Liver (tissue), 3 donors: ENCODE results near the gene NFATC2.

Experiments used
- EGR1 ChIP-seq, 2 donors: IDR thresholded peaks; 2 replicates each; pipeline ENCODE4 v1.6.1; 2016 to 2018; ENCODE audit warnings: antibody characterized with exemption in 2 of 2, low read depth in 2 of 2
- GABPA ChIP-seq, 2 donors: IDR thresholded peaks in 1 of 2; conservative IDR thresholded peaks in 1 of 2; 2 replicates each; pipeline ENCODE4 v1.6.1; 2016; ENCODE audit warnings: antibody characterized with exemption in 2 of 2, mild to moderate bottlenecking in 1 of 2, moderate library complexity in 1 of 2
- HNF4A ChIP-seq, 2 donors: conservative IDR thresholded peaks; 2 replicates each; pipeline ENCODE4 v1.6.1; 2016; ENCODE audit warnings: antibody characterized with exemption in 2 of 2, mild to moderate bottlenecking in 2 of 2
- JUND ChIP-seq, 2 donors: IDR thresholded peaks; 2 replicates each; pipeline ENCODE4 v1.6.1; 2016; ENCODE audit warnings: antibody characterized with exemption in 2 of 2
- RAD21 ChIP-seq, 2 donors: IDR thresholded peaks; 2 replicates each; pipeline ENCODE4 v1.6.1; 2016; ENCODE audit warnings: antibody characterized with exemption in 2 of 2, mild to moderate bottlenecking in 2 of 2
- RXRA ChIP-seq, 2 donors: IDR thresholded peaks; 2 replicates each; pipeline ENCODE4 v1.6.1; 2017 to 2018; ENCODE audit warnings: antibody characterized with exemption in 2 of 2, mild to moderate bottlenecking in 1 of 2
- SP1 ChIP-seq: IDR thresholded peaks from 2 replicates; pipeline ENCODE4 v1.6.1; 2018; ENCODE audit warnings: antibody characterized with exemption, mild to moderate bottlenecking
- TAF1 ChIP-seq: conservative IDR thresholded peaks from 2 replicates; pipeline ENCODE4 v1.6.1; 2016; ENCODE audit warnings: antibody characterized with exemption, mild to moderate bottlenecking
- YY1 ChIP-seq: IDR thresholded peaks from 2 replicates; pipeline ENCODE4 v1.6.1; 2016; ENCODE audit warnings: antibody characterized with exemption, mild to moderate bottlenecking
- TF ChIP-seq, protein P1 (sequence below): IDR thresholded peaks from 2 replicates; pipeline ENCODE4 v1.6.1; 2016; ENCODE audit warnings: antibody characterized with exemption
- TF ChIP-seq, protein P2 (sequence below): fragments of 150-350 bp; IDR thresholded peaks from 2 replicates; pipeline ENCODE4 v1.5.1; 2017; ENCODE audit warnings: improper control_type of control experiment, low read depth, low read length; ENCODE audit not compliant: missing input control
- TF ChIP-seq, protein P3 (sequence below): IDR thresholded peaks from 2 replicates; pipeline ENCODE4 v1.6.1; 2016; ENCODE audit warnings: antibody characterized with exemption
- TF ChIP-seq, protein P4 (sequence below): IDR thresholded peaks from 2 replicates; pipeline ENCODE4 v1.6.1; 2016; ENCODE audit warnings: antibody characterized with exemption, mild to moderate bottlenecking
- donor health status: healthy.
- donor health status: healthy.

DNA sequence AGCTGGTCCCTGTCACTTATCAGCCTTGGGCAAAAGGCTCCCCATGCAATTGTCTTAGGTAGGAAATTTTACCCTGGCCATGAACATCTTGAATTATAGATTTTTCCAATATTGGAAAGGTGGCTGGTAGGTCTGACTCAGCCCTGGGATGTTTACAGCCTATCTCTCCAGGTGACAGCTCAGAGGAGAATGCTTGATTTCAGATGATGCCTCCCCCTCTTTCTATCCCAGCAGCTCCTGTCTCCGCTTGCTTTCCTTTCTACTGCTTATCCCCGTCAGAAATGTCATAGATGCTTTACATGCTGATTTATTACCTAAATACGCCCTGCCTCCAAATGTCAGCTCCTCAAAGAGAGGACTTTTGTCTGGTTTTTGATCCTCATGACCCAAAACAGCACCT, 109.6 kb downstream of the NFATC2 start:
- TF ChIP-seq HNF4A (conservative IDR thresholded peaks at IDR 0.05) (no peak), RAD21 (IDR thresholded peaks at IDR 0.05) (no peak), TAF1 (no peak), YY1 (no peak), SP1 (no peak), RXRA (IDR thresholded peaks at IDR 0.05) (no peak), EGR1 (IDR thresholded peaks at IDR 0.05; ENCODE audit: low read depth in 2 of 2) (no peak), GABPA (IDR thresholded peaks at IDR 0.05 in 1 of 2, conservative IDR thresholded peaks at IDR 0.05 in 1 of 2) (no peak), JUND (IDR thresholded peaks at IDR 0.05) (no peak)
- TF ChIP-seq, protein P1, sequence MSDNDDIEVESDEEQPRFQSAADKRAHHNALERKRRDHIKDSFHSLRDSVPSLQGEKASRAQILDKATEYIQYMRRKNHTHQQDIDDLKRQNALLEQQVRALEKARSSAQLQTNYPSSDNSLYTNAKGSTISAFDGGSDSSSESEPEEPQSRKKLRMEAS = no peak
- TF ChIP-seq, protein P2, sequence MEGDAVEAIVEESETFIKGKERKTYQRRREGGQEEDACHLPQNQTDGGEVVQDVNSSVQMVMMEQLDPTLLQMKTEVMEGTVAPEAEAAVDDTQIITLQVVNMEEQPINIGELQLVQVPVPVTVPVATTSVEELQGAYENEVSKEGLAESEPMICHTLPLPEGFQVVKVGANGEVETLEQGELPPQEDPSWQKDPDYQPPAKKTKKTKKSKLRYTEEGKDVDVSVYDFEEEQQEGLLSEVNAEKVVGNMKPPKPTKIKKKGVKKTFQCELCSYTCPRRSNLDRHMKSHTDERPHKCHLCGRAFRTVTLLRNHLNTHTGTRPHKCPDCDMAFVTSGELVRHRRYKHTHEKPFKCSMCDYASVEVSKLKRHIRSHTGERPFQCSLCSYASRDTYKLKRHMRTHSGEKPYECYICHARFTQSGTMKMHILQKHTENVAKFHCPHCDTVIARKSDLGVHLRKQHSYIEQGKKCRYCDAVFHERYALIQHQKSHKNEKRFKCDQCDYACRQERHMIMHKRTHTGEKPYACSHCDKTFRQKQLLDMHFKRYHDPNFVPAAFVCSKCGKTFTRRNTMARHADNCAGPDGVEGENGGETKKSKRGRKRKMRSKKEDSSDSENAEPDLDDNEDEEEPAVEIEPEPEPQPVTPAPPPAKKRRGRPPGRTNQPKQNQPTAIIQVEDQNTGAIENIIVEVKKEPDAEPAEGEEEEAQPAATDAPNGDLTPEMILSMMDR = no peak
- TF ChIP-seq, protein P3, sequence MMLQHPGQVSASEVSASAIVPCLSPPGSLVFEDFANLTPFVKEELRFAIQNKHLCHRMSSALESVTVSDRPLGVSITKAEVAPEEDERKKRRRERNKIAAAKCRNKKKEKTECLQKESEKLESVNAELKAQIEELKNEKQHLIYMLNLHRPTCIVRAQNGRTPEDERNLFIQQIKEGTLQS = no peak
- TF ChIP-seq, protein P4, sequence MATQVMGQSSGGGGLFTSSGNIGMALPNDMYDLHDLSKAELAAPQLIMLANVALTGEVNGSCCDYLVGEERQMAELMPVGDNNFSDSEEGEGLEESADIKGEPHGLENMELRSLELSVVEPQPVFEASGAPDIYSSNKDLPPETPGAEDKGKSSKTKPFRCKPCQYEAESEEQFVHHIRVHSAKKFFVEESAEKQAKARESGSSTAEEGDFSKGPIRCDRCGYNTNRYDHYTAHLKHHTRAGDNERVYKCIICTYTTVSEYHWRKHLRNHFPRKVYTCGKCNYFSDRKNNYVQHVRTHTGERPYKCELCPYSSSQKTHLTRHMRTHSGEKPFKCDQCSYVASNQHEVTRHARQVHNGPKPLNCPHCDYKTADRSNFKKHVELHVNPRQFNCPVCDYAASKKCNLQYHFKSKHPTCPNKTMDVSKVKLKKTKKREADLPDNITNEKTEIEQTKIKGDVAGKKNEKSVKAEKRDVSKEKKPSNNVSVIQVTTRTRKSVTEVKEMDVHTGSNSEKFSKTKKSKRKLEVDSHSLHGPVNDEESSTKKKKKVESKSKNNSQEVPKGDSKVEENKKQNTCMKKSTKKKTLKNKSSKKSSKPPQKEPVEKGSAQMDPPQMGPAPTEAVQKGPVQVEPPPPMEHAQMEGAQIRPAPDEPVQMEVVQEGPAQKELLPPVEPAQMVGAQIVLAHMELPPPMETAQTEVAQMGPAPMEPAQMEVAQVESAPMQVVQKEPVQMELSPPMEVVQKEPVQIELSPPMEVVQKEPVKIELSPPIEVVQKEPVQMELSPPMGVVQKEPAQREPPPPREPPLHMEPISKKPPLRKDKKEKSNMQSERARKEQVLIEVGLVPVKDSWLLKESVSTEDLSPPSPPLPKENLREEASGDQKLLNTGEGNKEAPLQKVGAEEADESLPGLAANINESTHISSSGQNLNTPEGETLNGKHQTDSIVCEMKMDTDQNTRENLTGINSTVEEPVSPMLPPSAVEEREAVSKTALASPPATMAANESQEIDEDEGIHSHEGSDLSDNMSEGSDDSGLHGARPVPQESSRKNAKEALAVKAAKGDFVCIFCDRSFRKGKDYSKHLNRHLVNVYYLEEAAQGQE = no peak
